Adrenal gland (tissue), 12 donors: Measurements from ENCODE around the gene AGBL4. TPM values are rescaled to one million over a fixed set of nuclear protein-coding genes. Genes with fewer than 3 reads are reported as not detected.

ENCODE experiments used
- DNase-seq, 7 donors: peaks; one replicate each; pipeline ENCODE4 v3.0.0-alpha.2; 2019 to 2020
- H3K27ac ChIP-seq, 5 donors: fragments of 200-600 bp; sonication (generic) in 4 of 5; 1 replicate in 3 of 5; 2 replicates in 2 of 5; pipeline versions ENCODE4 v1.5.1 to v1.8.0; 2016 to 2020; ENCODE audit warnings: mild to moderate bottlenecking in 1 of 5
- H3K27me3 ChIP-seq: fragments of 200-600 bp; 2 replicates; pipeline ENCODE4 v1.8.0; 2021
- H3K36me3 ChIP-seq, 2 donors: fragments of 200-600 bp; replicated peaks in 1 of 2; 1 replicate in 1 of 2; 2 replicates in 1 of 2; pipeline versions ENCODE4 v1.5.1 to v1.8.0; 2018 to 2022
- H3K4me1 ChIP-seq, 2 donors: fragments of 200-600 bp; replicated peaks in 1 of 2; 1 replicate in 1 of 2; 2 replicates in 1 of 2; pipeline versions ENCODE4 v1.5.1 to v1.8.0; 2018 to 2021
- H3K4me3 ChIP-seq, 4 donors: fragments of 200-600 bp; sonication (generic) in 3 of 4; one replicate each; pipeline ENCODE4 v1.5.1; 2016 to 2018
- H3K9me3 ChIP-seq, 3 donors: fragments of 200-600 bp; sonication (generic) in 1 of 3; replicated peaks in 1 of 3; 1 replicate in 2 of 3; 2 replicates in 1 of 3; pipeline versions ENCODE4 v1.5.1 to v1.8.0; 2016 to 2021
- POLR2A ChIP-seq, 2 donors: fragments of 450-650 bp; IDR thresholded peaks; one replicate each; pipeline ENCODE4 v1.6.1; 2017; ENCODE audit warnings: antibody characterized with exemption in 2 of 2, mild to moderate bottlenecking in 2 of 2, moderate library complexity in 1 of 2
- WGBS, 4 donors: extraction: QIAGEN DNeasy Blood & Tissue Kit in 2 of 4; methylation state at CpG; one replicate each; pipeline versions ENCODE4 v1.1.5 to v1.1.7; 2013 to 2017; 5-methylcytosine and 5-hydroxymethylcytosine counted together
- intact Hi-C, 2 donors: fragments of 100-400 bp; cut with DNase I; formaldehyde crosslinking; loops; one replicate each; pipeline versions ENCODE4 v1.14.1 to v1.15.0; 2022 to 2023
- polyA plus RNA-seq, 3 donors: library from polyadenylated mRNA; stranded (reverse); fragments of 200-250 nt in 2 of 3; fragments of 350-450 nt in 1 of 3; fragmentation: Illumina TruSeq in 1 of 3; extraction: RNeasy Lipid Tissue Mini Kit (QIAGEN cat#74804) in 1 of 3; gene quantifications; one replicate each; pipeline ENCODE4 v1.2.3, GENCODE V29; 2013 to 2014
- total RNA-seq, 9 donors: library from RNA; depleted of rRNA in 4 of 9; stranded (reverse); fragments of >200 nt in 4 of 9; fragments of 120-200 nt in 1 of 9; fragmentation: NEBNext Ultra II Directional in 1 of 9; extraction: Animal tissue kit (Norgen Biotek cat#: 25700) in 1 of 9; gene quantifications; one replicate each; pipeline versions ENCODE4 v1.1.0 to v1.2.4, GENCODE V29; 2013 to 2023
- TF ChIP-seq, protein P1 (sequence below), 6 experiments: fragments of 450-650 bp in 4 of 6; fragments of 200-600 bp in 2 of 6; sonication (generic) in 1 of 6; IDR thresholded peaks; 1 replicate in 5 of 6; 2 replicates in 1 of 6; pipeline versions ENCODE4 v1.5.1 to v1.8.0; 2016 to 2021; ENCODE audit warnings: antibody characterized with exemption in 6 of 6, mild to moderate bottlenecking in 2 of 6, moderate library complexity in 1 of 6
- donor health status: healthy with polysubstance abuse.
- donor health status: Bipolar disorder and iron deficiency.
- donor health status: DM: yes; HTN: yes; CAD: no.
- donor health status: DM: no; HTN: no; CAD: no.
- donor health status: DM: no; HTN: no; CAD: no.
- donor health status: DM: yes; HTN: yes; CAD: no.

AGBL4 gene
- total and polyA plus RNA-seq, 12 donors: 0.10 to 1.9 (median 0.80) TPM; not detected in 2

GRCh38 chr1:49197081-49197480 is 826.7 kb downstream of the AGBL4 start:
- WGBS, 4 donors: 73 to 85% (median 82%) methylated on average over 2 of the region's 2 CpGs
- no peaks in the 10 kb centered on the region for H3K9me3 ChIP-seq
- no peak overlapping the region for H3K4me3 ChIP-seq
- H3K27ac ChIP-seq: no peak overlapping the region
- TF ChIP-seq, protein P1, sequence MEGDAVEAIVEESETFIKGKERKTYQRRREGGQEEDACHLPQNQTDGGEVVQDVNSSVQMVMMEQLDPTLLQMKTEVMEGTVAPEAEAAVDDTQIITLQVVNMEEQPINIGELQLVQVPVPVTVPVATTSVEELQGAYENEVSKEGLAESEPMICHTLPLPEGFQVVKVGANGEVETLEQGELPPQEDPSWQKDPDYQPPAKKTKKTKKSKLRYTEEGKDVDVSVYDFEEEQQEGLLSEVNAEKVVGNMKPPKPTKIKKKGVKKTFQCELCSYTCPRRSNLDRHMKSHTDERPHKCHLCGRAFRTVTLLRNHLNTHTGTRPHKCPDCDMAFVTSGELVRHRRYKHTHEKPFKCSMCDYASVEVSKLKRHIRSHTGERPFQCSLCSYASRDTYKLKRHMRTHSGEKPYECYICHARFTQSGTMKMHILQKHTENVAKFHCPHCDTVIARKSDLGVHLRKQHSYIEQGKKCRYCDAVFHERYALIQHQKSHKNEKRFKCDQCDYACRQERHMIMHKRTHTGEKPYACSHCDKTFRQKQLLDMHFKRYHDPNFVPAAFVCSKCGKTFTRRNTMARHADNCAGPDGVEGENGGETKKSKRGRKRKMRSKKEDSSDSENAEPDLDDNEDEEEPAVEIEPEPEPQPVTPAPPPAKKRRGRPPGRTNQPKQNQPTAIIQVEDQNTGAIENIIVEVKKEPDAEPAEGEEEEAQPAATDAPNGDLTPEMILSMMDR (IDR thresholded peaks at IDR 0.05): no peak
- no peak for TF ChIP-seq POLR2A (IDR thresholded peaks at IDR 0.05)
- no peaks in the 10 kb centered on the region for H3K4me1 ChIP-seq
- peaks cover 6% of the 10 kb centered on the region for H3K27me3 ChIP-seq
- H3K36me3 ChIP-seq: no peaks in the 10 kb centered on the region
- no peak for DNase-seq
- intact Hi-C loops: no loop called here

DNA sequence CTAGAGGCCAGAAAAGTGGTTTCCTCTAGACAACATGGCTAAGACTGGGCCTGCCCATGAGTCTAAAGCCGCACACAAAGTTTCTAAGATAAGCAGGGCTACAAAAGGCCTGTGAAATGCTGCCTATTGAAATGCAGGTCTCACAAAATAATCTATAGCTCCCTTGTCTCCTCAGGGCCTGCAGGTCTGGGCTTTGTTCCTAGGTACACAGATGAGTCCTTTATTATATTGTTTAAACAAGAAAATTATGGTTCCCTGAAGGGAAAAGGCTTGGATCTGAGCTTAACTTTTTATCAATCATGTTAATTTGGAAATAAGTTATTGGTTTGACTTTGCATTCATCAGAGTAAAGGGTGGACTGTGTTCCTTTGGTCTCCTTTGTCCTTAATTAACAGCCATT is 833.6 kb downstream of the AGBL4 start:
- no peaks in the 10 kb centered on the region for H3K4me1 ChIP-seq
- no peak for TF ChIP-seq POLR2A (IDR thresholded peaks at IDR 0.05)
- TF ChIP-seq, protein P1 (IDR thresholded peaks at IDR 0.05): no peak
- WGBS, 4 donors: 67 to 85% (median 81%) methylated on average over 1 of the region's 1 CpG
- no peaks in the 10 kb centered on the region for H3K36me3 ChIP-seq
- no peak for DNase-seq
- H3K9me3 ChIP-seq: no peaks in the 10 kb centered on the region
- intact Hi-C loops: no loop called here
- H3K4me3 ChIP-seq: no peak overlapping the region
- H3K27me3 ChIP-seq: no peaks in the 10 kb centered on the region
- H3K27ac ChIP-seq: no peak overlapping the region

GRCh38 chr1:49187056-49187455 is 836.7 kb downstream of the AGBL4 start:
- H3K27ac ChIP-seq: no peak overlapping the region
- WGBS, 4 donors: 76 to 93% (median 83%) methylated on average over 3 of the region's 3 CpGs
- TF ChIP-seq, protein P1 (IDR thresholded peaks at IDR 0.05): no peak
- no peak for TF ChIP-seq POLR2A (IDR thresholded peaks at IDR 0.05)
- no peak for DNase-seq
- H3K4me3 ChIP-seq: no peak overlapping the region
- no peaks in the 10 kb centered on the region for H3K4me1 ChIP-seq
- intact Hi-C loops: no loop called here
- no peaks in the 10 kb centered on the region for H3K9me3 ChIP-seq
- H3K27me3 ChIP-seq: no peaks in the 10 kb centered on the region
- no peaks in the 10 kb centered on the region for H3K36me3 ChIP-seq

DNA sequence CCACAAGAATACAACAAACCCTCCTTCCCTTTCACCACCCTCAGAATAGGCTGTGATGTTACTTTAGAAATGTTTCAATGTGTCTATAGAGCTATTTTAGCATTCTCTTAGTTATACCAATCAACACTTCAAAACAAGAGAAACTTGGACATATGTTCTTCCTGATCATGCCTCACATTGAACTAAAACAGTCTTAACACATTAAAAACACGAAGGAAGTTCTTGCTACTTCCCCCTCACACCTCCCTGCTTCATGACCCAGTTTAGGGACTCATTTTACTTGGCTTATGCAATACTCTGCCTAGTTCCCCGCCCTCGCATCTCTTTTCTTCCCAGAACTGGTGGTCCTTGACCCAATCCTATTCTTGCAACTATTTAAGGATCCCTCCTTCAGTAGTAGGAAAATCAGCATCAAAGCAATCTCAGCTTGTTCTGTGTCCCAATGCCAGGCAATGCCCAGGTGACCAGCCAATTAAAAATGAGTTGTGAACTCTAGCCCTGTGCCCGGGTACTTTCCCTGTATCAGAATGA is 838.2 kb downstream of the AGBL4 start:
- H3K9me3 ChIP-seq: no peaks in the 10 kb centered on the region
- H3K36me3 ChIP-seq: no peaks in the 10 kb centered on the region
- WGBS, 4 donors: 63 to 73% (median 70%) methylated on average over 4 of the region's 4 CpGs
- no peak for DNase-seq
- H3K27ac ChIP-seq: no peak overlapping the region
- intact Hi-C loops: no loop called here
- H3K27me3 ChIP-seq: no peaks in the 10 kb centered on the region
- H3K4me1 ChIP-seq: no peaks in the 10 kb centered on the region
- no peak overlapping the region for H3K4me3 ChIP-seq
- TF ChIP-seq POLR2A (IDR thresholded peaks at IDR 0.05): no peak
- TF ChIP-seq, protein P1 (IDR thresholded peaks at IDR 0.05): no peak
